ENCODE measurements around the gene ZNF384. TPM values are rescaled to one million over a fixed set of nuclear protein-coding genes. Genes with fewer than 3 reads are reported as not detected.

Gene ZNF384
- total RNA-seq, 1 donor from 2014 or later: 53.6 TPM

- H3K4me3 ChIP-seq: peak overlapping the region; percentile 10
- peak overlapping the region; percentile 17 for H3K27ac ChIP-seq
- no peaks in the 10 kb centered on the region for H3K27me3 ChIP-seq
- no peaks in the 10 kb centered on the region for H3K36me3 ChIP-seq
- peaks cover 4% of the 10 kb centered on the region for H3K4me1 ChIP-seq
- intact Hi-C loops (cut with DNase I): no loop called here
- ATAC-seq: peak; percentile 52
- TF ChIP-seq CTCF (IDR thresholded peaks at IDR 0.05): no peak
- no peaks in the 10 kb centered on the region for H3K9me3 ChIP-seq
- no peak for DNase-seq
These were observed 56.9 kb downstream of the ZNF384 start for GRCh38 chr12:6632026-6632983.

DNA sequence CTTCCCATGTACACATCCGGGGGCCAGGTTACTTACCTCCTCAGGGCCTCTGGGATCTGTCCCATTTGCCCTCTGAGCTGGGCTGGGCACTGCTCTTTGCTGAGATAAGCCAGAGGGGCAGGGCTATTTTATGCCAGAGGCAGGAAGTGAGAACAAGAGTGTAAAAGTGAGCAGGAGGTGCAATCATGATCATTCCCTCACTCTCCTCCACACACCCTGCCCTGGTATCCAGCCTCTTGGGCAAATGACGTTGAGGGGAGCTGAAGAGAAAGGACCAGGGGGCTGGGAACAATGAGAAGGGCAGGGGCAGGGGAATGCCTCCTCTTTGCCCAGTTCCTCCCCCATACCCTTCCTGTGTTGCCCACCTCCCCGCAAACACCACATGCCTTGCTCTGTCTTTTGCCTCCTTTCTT, 57.6 kb downstream of the ZNF384 start:
- no peak for ATAC-seq
- Histone ChIP-seq H3K4me3 (peak overlapping the region; percentile 10), H3K27me3 (no peaks in the 10 kb centered on the region), H3K9me3 (no peaks in the 10 kb centered on the region), H3K4me1 (peaks cover 6% of the 10 kb centered on the region), H3K27ac (peak overlapping the region; percentile 17), H3K36me3 (no peaks in the 10 kb centered on the region)
- TF ChIP-seq CTCF (IDR thresholded peaks at IDR 0.05): no peak
- no peak for DNase-seq
- intact Hi-C loops (cut with DNase I): no loop called here

DNA sequence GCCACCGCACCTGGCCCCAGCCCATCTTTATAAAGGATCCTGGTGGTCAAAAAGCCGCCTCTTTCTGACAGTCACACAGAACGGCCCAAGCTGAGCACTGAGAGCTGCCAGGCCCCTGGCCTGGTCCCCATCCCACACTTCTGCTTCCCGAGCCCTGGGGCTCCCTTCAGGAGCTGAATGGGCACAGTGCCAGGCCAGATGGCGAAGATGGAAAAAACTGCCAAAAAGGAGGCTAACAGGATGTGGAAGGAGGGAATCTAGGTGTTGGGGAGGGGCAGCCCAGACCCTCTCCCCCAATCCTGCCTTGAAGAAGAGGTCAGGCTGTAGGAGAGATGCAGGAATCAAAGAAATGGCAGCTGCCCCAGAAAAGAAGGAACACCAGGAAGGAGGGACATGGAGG, 58.4 kb downstream of the ZNF384 start:
- Histone ChIP-seq H3K4me1 (peaks cover 6% of the 10 kb centered on the region), H3K4me3 (no peak overlapping the region), H3K36me3 (no peaks in the 10 kb centered on the region), H3K27ac (no peak overlapping the region), H3K9me3 (no peaks in the 10 kb centered on the region), H3K27me3 (no peaks in the 10 kb centered on the region)
- DNase-seq (no peak), ATAC-seq (no peak)
- intact Hi-C loops (cut with DNase I): no loop called here
- no peak for TF ChIP-seq CTCF (IDR thresholded peaks at IDR 0.05)

- peak overlapping the region; percentile 37 for H3K4me3 ChIP-seq
- no peak for DNase-seq
These were observed 61.6 kb downstream of the ZNF384 start for GRCh38 chr12:6627616-6628015.

GRCh38 chr12:6626654-6627283, 62.4 kb downstream of the ZNF384 start:
- intact Hi-C loops (cut with DNase I): no loop called here
- ATAC-seq: peak; percentile 58

More at GRCh38 chr12:6627616-6628015, 61.6 kb downstream of the ZNF384 start:
- peaks cover 6% of the 10 kb centered on the region for H3K4me1 ChIP-seq
- no peak for TF ChIP-seq CTCF (IDR thresholded peaks at IDR 0.05)
- peak; percentile 79 for ATAC-seq
- no peak overlapping the region for H3K27ac ChIP-seq
- no peaks in the 10 kb centered on the region for H3K27me3 ChIP-seq
- H3K9me3 ChIP-seq: no peaks in the 10 kb centered on the region
- H3K36me3 ChIP-seq: no peaks in the 10 kb centered on the region
- intact Hi-C loops (cut with DNase I): no loop called here

More at GRCh38 chr12:6626654-6627283, 62.4 kb downstream of the ZNF384 start:
- Histone ChIP-seq H3K9me3 (no peaks in the 10 kb centered on the region), H3K4me3 (no peak overlapping the region), H3K4me1 (peaks cover 6% of the 10 kb centered on the region), H3K36me3 (no peaks in the 10 kb centered on the region), H3K27me3 (no peaks in the 10 kb centered on the region), H3K27ac (no peak overlapping the region)
- TF ChIP-seq CTCF (IDR thresholded peaks at IDR 0.05): no peak
- no peak for DNase-seq

Data from upper lobe of right lung (tissue), 1 donor.